ENCODE measurements around the gene MAP2. TPM values are rescaled to one million over a fixed set of nuclear protein-coding genes. Genes with fewer than 3 reads are reported as not detected.

The MAP2 gene
- total RNA-seq, 1 donor: 26.5 TPM

GRCh38 chr2:209395652-209396051 is 28.2 kb upstream of the MAP2 start:
- no peak for DNase-seq (ENCODE audit: low read depth)
- H3K4me3 ChIP-seq (ENCODE audit: low read depth, low read length): no peak overlapping the region
- no peak for TF ChIP-seq CTCF (IDR thresholded peaks at IDR 0.05; ENCODE audit: insufficient read depth, low read length)

GRCh38 chr2:209398463-209398862 is 25.4 kb upstream of the MAP2 start:
- no peak overlapping the region for H3K4me3 ChIP-seq (ENCODE audit: low read depth, low read length)
- TF ChIP-seq CTCF (IDR thresholded peaks at IDR 0.05; ENCODE audit: insufficient read depth, low read length): no peak
- DNase-seq (ENCODE audit: low read depth): no peak

- no peak overlapping the region for H3K4me3 ChIP-seq (ENCODE audit: low read depth, low read length)
- no peak for TF ChIP-seq CTCF (IDR thresholded peaks at IDR 0.05; ENCODE audit: insufficient read depth, low read length)
- no peak for DNase-seq (ENCODE audit: low read depth)
Observed at GRCh38 chr2:209401788-209402187, 22.1 kb upstream of the MAP2 start.

- H3K4me3 ChIP-seq (ENCODE audit: low read depth, low read length): no peak overlapping the region
- no peak for DNase-seq (ENCODE audit: low read depth)
- TF ChIP-seq CTCF (IDR thresholded peaks at IDR 0.05; ENCODE audit: insufficient read depth, low read length): no peak
Observed at GRCh38 chr2:209411296-209411695, 12.6 kb upstream of the MAP2 start.

- H3K4me3 ChIP-seq (ENCODE audit: low read depth, low read length): no peak overlapping the region
- no peak for TF ChIP-seq CTCF (IDR thresholded peaks at IDR 0.05; ENCODE audit: insufficient read depth, low read length)
- DNase-seq (ENCODE audit: low read depth): no peak
Observed at GRCh38 chr2:209411718-209412117, 12.1 kb upstream of the MAP2 start.

- no peak for TF ChIP-seq CTCF (IDR thresholded peaks at IDR 0.05; ENCODE audit: insufficient read depth, low read length)
- no peak for DNase-seq (ENCODE audit: low read depth)
- no peak overlapping the region for H3K4me3 ChIP-seq (ENCODE audit: low read depth, low read length)
Observed at GRCh38 chr2:209413311-209414014, 10.4 kb upstream of the MAP2 start.

- no peak for TF ChIP-seq CTCF (IDR thresholded peaks at IDR 0.05; ENCODE audit: insufficient read depth, low read length)
- DNase-seq (ENCODE audit: low read depth): no peak
- H3K4me3 ChIP-seq (ENCODE audit: low read depth, low read length): no peak overlapping the region
Observed at GRCh38 chr2:209416913-209417312, 6.9 kb upstream of the MAP2 start.
